22Rv1 (cell line): Measurements from ENCODE around the gene DYNLL2.

Source experiments
- ZFX ChIP-seq: fragments of 450-650 bp; IDR thresholded peaks from 2 replicates; pipeline ENCODE4 v1.6.1; 2017; ENCODE audit warnings: antibody characterized with exemption, borderline replicate concordance
- TF ChIP-seq, protein P1 (sequence below): fragments of 450-650 bp; IDR thresholded peaks from 2 replicates; pipeline ENCODE4 v1.5.1; 2017; ENCODE audit warnings: mild to moderate bottlenecking

DNA sequence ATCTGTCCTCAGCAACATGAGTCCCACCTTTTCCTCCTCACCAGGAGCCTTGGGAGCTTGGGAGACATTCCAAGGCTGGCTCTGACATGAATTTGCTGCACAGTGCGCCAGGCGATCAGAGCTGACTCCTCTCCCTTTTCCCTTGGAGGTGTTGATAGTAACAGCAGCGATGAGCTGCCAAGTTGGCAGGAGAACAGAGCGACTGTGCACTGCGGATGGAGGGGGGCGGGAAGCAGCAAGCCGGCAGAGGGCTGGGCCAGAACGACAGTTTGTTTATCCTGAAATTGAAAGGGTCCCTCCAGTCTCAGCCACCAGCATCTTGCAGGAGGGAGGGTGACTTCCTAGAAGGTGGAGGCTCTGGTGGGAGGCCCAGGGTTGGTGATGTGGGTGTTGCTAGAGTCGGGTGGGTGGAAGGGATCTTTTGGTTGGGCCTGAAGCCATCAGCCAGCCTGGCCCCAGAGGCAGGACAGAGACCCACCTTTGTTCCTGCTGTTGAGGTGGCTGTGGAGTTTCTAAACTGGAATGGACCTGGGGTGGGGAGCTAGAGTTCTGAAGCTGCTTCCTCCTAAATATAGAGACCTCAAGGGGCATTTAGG, 22.5 kb upstream of the DYNLL2 start:
- TF ChIP-seq, protein P1, sequence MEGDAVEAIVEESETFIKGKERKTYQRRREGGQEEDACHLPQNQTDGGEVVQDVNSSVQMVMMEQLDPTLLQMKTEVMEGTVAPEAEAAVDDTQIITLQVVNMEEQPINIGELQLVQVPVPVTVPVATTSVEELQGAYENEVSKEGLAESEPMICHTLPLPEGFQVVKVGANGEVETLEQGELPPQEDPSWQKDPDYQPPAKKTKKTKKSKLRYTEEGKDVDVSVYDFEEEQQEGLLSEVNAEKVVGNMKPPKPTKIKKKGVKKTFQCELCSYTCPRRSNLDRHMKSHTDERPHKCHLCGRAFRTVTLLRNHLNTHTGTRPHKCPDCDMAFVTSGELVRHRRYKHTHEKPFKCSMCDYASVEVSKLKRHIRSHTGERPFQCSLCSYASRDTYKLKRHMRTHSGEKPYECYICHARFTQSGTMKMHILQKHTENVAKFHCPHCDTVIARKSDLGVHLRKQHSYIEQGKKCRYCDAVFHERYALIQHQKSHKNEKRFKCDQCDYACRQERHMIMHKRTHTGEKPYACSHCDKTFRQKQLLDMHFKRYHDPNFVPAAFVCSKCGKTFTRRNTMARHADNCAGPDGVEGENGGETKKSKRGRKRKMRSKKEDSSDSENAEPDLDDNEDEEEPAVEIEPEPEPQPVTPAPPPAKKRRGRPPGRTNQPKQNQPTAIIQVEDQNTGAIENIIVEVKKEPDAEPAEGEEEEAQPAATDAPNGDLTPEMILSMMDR = no peak
- TF ChIP-seq ZFX = no peak
